Measurements from ENCODE around the gene GPR42.

Gene GPR42

DNA sequence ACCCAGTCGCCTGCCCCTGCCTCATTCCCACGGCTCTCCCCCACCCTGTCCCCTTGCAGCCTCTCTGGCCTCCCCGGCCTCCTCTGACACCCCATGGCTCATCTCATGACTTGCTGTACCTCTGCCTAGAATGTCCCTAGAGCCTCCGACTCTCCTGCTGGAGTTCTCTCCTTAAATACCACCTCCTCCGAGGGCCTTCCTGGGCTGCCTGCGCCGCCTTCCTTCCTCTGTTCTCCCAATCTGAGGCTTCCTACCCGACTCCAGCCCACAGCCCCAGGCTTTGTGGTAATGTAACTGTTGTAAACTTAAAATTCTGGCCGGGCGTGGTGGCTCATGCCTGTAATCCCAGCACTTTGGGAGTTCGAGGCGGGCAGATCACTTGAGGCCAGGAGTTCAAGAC lies 27.7 kb downstream of the GPR42 start:
- H2AFZ ChIP-seq (ENCODE audit: low read length), result no peak overlapping the region
- H3K4me2 ChIP-seq (ENCODE audit: low read depth, low read length, poor library complexity, severe bottlenecking), result no peak overlapping the region
- no peak overlapping the region for H3K4me3 ChIP-seq (ENCODE audit: low read length, poor library complexity, severe bottlenecking)
- H3K9ac ChIP-seq (ENCODE audit: low read depth, low read length, poor library complexity, severe bottlenecking), result no peak overlapping the region
- H3K9me2 ChIP-seq (replicated peaks; ENCODE audit: low read depth, low read length), result no peaks in the 10 kb centered on the region
- H3K9me3 ChIP-seq (ENCODE audit: insufficient read depth, low read depth, low read length), result no peaks in the 10 kb centered on the region
- H3K27me3 ChIP-seq (ENCODE audit: insufficient read depth, low read length, poor library complexity, severe bottlenecking), result no peaks in the 10 kb centered on the region
- H3K36me3 ChIP-seq (ENCODE audit: insufficient read depth, low read length), result no peaks in the 10 kb centered on the region
- no peaks in the 10 kb centered on the region for H3K79me2 ChIP-seq (ENCODE audit: insufficient read depth, low read length)
- no peaks in the 10 kb centered on the region for H4K20me1 ChIP-seq (ENCODE audit: insufficient read depth, low read length, poor library complexity, severe bottlenecking)
- no peaks in the 10 kb centered on the region for H3F3A ChIP-seq (ENCODE audit: low read depth)
- peaks cover 15% of the 10 kb centered on the region for H3K4me1 ChIP-seq (ENCODE audit: insufficient read depth, low read length, poor library complexity, severe bottlenecking)
- TF ChIP-seq, protein P1, sequence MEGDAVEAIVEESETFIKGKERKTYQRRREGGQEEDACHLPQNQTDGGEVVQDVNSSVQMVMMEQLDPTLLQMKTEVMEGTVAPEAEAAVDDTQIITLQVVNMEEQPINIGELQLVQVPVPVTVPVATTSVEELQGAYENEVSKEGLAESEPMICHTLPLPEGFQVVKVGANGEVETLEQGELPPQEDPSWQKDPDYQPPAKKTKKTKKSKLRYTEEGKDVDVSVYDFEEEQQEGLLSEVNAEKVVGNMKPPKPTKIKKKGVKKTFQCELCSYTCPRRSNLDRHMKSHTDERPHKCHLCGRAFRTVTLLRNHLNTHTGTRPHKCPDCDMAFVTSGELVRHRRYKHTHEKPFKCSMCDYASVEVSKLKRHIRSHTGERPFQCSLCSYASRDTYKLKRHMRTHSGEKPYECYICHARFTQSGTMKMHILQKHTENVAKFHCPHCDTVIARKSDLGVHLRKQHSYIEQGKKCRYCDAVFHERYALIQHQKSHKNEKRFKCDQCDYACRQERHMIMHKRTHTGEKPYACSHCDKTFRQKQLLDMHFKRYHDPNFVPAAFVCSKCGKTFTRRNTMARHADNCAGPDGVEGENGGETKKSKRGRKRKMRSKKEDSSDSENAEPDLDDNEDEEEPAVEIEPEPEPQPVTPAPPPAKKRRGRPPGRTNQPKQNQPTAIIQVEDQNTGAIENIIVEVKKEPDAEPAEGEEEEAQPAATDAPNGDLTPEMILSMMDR (conservative IDR thresholded peaks at IDR 0.05; ENCODE audit: low read length), result no peak
- TF ChIP-seq EZH2phosphoT487 (IDR thresholded peaks at IDR 0.05; ENCODE audit: borderline replicate concordance), result no peak

DNA sequence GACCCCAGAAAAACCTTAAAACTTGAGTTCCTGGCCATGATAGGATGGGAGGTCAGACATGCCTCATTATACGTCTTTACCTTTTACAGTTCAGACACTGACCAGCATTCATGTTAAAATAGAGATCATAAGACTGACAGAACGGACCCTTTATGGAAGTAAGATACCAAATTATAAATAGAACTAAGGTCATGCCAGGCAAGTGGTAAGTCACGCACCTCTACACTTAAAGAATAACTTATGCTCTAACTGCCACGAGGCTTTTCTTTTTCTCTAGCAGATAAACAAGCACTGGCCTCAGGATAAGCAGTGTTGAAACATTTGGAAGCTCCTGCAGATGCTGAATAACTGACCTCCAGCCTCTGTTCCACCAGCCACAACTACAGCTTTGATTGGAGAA lies 28.4 kb downstream of the GPR42 start:
- TF ChIP-seq, protein P1 (conservative IDR thresholded peaks at IDR 0.05; ENCODE audit: low read length), result no peak
- no peak for TF ChIP-seq EZH2phosphoT487 (IDR thresholded peaks at IDR 0.05; ENCODE audit: borderline replicate concordance)
- Histone ChIP-seq H3K4me1 (ENCODE audit: insufficient read depth, low read length, poor library complexity, severe bottlenecking) (peaks cover 17% of the 10 kb centered on the region), H3K27me3 (ENCODE audit: insufficient read depth, low read length, poor library complexity, severe bottlenecking) (no peaks in the 10 kb centered on the region), H3F3A (ENCODE audit: low read depth) (no peaks in the 10 kb centered on the region), H3K9me2 (replicated peaks; ENCODE audit: low read depth, low read length) (no peaks in the 10 kb centered on the region), H3K79me2 (ENCODE audit: insufficient read depth, low read length) (no peaks in the 10 kb centered on the region), H3K36me3 (ENCODE audit: insufficient read depth, low read length) (no peaks in the 10 kb centered on the region), H3K4me3 (ENCODE audit: low read length, poor library complexity, severe bottlenecking) (no peak overlapping the region), H3K9ac (ENCODE audit: low read depth, low read length, poor library complexity, severe bottlenecking) (no peak overlapping the region), H3K9me3 (ENCODE audit: insufficient read depth, low read depth, low read length) (no peaks in the 10 kb centered on the region), H4K20me1 (ENCODE audit: insufficient read depth, low read length, poor library complexity, severe bottlenecking) (no peaks in the 10 kb centered on the region), H2AFZ (ENCODE audit: low read length) (no peak overlapping the region), H3K4me2 (ENCODE audit: low read depth, low read length, poor library complexity, severe bottlenecking) (no peak overlapping the region)

DNA sequence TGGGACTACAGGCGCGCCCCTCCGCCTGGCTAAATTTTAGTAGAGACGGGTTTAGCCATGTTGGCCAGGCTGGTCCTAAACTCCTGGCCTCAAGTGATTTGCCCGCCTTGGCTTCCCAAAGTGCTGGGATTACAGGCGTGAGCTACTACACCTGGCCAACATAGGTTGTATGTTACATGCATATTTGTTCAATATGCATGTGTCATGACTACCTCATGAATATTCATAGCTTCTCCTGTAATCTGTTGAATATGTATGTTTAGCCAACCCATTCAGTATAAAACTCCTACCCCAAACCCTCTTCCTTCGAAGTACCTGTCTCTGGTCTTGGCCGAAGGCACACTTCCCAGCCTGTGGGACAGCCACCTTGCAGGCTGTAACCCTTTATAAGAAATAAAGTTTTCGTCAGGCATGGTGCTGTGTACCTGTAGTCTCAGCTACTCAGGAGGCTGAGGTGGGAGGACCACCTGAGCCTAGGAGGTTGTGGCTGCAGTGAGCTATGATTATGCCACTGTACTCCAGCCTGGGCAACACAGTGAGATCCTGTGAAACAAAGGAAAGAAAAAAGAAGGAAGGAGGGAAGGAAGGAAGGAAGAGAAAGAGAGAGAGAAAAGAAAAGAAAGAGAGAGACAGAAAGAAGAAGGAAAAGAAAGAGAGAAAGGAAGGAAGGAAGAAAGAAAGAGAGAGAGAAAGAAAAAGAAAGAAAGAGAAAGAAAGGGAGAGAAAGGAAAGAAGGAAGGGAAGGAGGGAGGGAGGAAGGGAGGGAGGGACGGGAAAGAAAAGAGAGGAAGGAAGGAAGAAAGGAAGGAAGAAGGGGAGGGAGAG lies 29.3 kb downstream of the GPR42 start:
- H3K36me3 ChIP-seq (ENCODE audit: insufficient read depth, low read length), result no peaks in the 10 kb centered on the region
- H3K4me3 ChIP-seq (ENCODE audit: low read length, poor library complexity, severe bottlenecking), result no peak overlapping the region
- no peaks in the 10 kb centered on the region for H3K79me2 ChIP-seq (ENCODE audit: insufficient read depth, low read length)
- H3K27me3 ChIP-seq (ENCODE audit: insufficient read depth, low read length, poor library complexity, severe bottlenecking), result no peaks in the 10 kb centered on the region
- no peak overlapping the region for H3K9ac ChIP-seq (ENCODE audit: low read depth, low read length, poor library complexity, severe bottlenecking)
- TF ChIP-seq, protein P1 (conservative IDR thresholded peaks at IDR 0.05; ENCODE audit: low read length), result no peak
- no peak for TF ChIP-seq EZH2phosphoT487 (IDR thresholded peaks at IDR 0.05; ENCODE audit: borderline replicate concordance)
- no peaks in the 10 kb centered on the region for H3K9me3 ChIP-seq (ENCODE audit: insufficient read depth, low read depth, low read length)
- no peaks in the 10 kb centered on the region for H3F3A ChIP-seq (ENCODE audit: low read depth)
- no peaks in the 10 kb centered on the region for H3K9me2 ChIP-seq (replicated peaks; ENCODE audit: low read depth, low read length)
- no peaks in the 10 kb centered on the region for H4K20me1 ChIP-seq (ENCODE audit: insufficient read depth, low read length, poor library complexity, severe bottlenecking)
- H2AFZ ChIP-seq (ENCODE audit: low read length), result no peak overlapping the region
- no peak overlapping the region for H3K4me2 ChIP-seq (ENCODE audit: low read depth, low read length, poor library complexity, severe bottlenecking)
- peaks cover 17% of the 10 kb centered on the region for H3K4me1 ChIP-seq (ENCODE audit: insufficient read depth, low read length, poor library complexity, severe bottlenecking)

All from Loucy (cell line).